Muscle layer of colon (tissue), 2 donors: ENCODE results near the gene TNS2.

Source experiments
- H3K27ac ChIP-seq: one replicate; pipeline ENCODE4 v1.7.0; 2013; ENCODE audit warnings: low read depth, mild to moderate bottlenecking, low read length, moderate library complexity
- H3K27me3 ChIP-seq, 2 donors: one replicate each; pipeline ENCODE4 v1.7.0; 2013; ENCODE audit warnings: low read length in 2 of 2, mild to moderate bottlenecking in 2 of 2; ENCODE audit not compliant: insufficient read depth in 2 of 2, control insufficient read depth in 1 of 2
- H3K36me3 ChIP-seq: one replicate; pipeline ENCODE4 v1.7.0; 2013; ENCODE audit warnings: mild to moderate bottlenecking, low read length; ENCODE audit not compliant: insufficient read depth
- H3K4me1 ChIP-seq: one replicate; pipeline ENCODE4 v1.7.0; 2013; ENCODE audit warnings: mild to moderate bottlenecking, low read length; ENCODE audit not compliant: insufficient read depth
- H3K4me3 ChIP-seq, 2 donors: one replicate each; pipeline ENCODE4 v1.7.0; 2013; ENCODE audit warnings: low read length in 2 of 2, low read depth in 1 of 2, mild to moderate bottlenecking in 1 of 2, moderate library complexity in 1 of 2
- H3K9ac ChIP-seq: one replicate; pipeline ENCODE4 v1.7.0; 2013; ENCODE audit warnings: low read length
- H3K9me3 ChIP-seq: one replicate; pipeline ENCODE4 v1.7.0; 2013; ENCODE audit warnings: mild to moderate bottlenecking, low read length
- donor health status: abdominal sarcoma.
- donor health status: Adenocarcinoma of cecum.

Gene TNS2

GRCh38 chr12:53067074-53067992, 17.5 kb downstream of the TNS2 start:
- H3K4me1 ChIP-seq: peaks cover 47% of the 10 kb centered on the region

GRCh38 chr12:53067993-53068770, 18.3 kb downstream of the TNS2 start:
- peaks cover 52% of the 10 kb centered on the region for H3K36me3 ChIP-seq
- no peak overlapping the region for H3K27ac ChIP-seq
- H3K9me3 ChIP-seq: no peaks in the 10 kb centered on the region
- no peaks in the 10 kb centered on the region for H3K27me3 ChIP-seq
- no peak overlapping the region for H3K4me3 ChIP-seq
- H3K9ac ChIP-seq: no peak overlapping the region
- H3K4me1 ChIP-seq: peaks cover 44% of the 10 kb centered on the region

More at GRCh38 chr12:53067074-53067992, 17.5 kb downstream of the TNS2 start:
- H3K27me3 ChIP-seq: no peaks in the 10 kb centered on the region
- no peak overlapping the region for H3K4me3 ChIP-seq
- no peak overlapping the region for H3K9ac ChIP-seq
- no peaks in the 10 kb centered on the region for H3K9me3 ChIP-seq
- H3K36me3 ChIP-seq: peaks cover 60% of the 10 kb centered on the region
- no peak overlapping the region for H3K27ac ChIP-seq

- H3K27me3 ChIP-seq: no peaks in the 10 kb centered on the region
- no peak overlapping the region for H3K9ac ChIP-seq
- peaks cover 55% of the 10 kb centered on the region for H3K36me3 ChIP-seq
- peaks cover 40% of the 10 kb centered on the region for H3K4me1 ChIP-seq
- no peak overlapping the region for H3K4me3 ChIP-seq
- peak overlapping the region; percentile 43 for H3K27ac ChIP-seq
- H3K9me3 ChIP-seq: no peaks in the 10 kb centered on the region
These were observed 19.1 kb downstream of the TNS2 start for GRCh38 chr12:53068811-53069585.

GRCh38 chr12:53069621-53070410, 20.0 kb downstream of the TNS2 start:
- Histone ChIP-seq H3K9me3 (no peaks in the 10 kb centered on the region), H3K36me3 (peaks cover 57% of the 10 kb centered on the region)

GRCh38 chr12:53070877-53071492, 21.1 kb downstream of the TNS2 start:
- Histone ChIP-seq H3K27me3 (no peaks in the 10 kb centered on the region), H3K36me3 (peaks cover 58% of the 10 kb centered on the region), H3K9me3 (no peaks in the 10 kb centered on the region), H3K9ac (no peak overlapping the region), H3K4me1 (peaks cover 47% of the 10 kb centered on the region), H3K4me3 (no peak overlapping the region), H3K27ac (peak overlapping the region; percentile 30)

More at GRCh38 chr12:53069621-53070410, 20.0 kb downstream of the TNS2 start:
- Histone ChIP-seq H3K4me3 (no peak overlapping the region), H3K4me1 (peaks cover 47% of the 10 kb centered on the region), H3K9ac (no peak overlapping the region), H3K27me3 (no peaks in the 10 kb centered on the region), H3K27ac (no peak overlapping the region)

- H3K9me3 ChIP-seq: no peaks in the 10 kb centered on the region
- H3K9ac ChIP-seq: no peak overlapping the region
- no peak overlapping the region for H3K4me3 ChIP-seq
- H3K27ac ChIP-seq: peak overlapping the region; percentile 57
- H3K4me1 ChIP-seq: peaks cover 41% of the 10 kb centered on the region
- H3K36me3 ChIP-seq: peaks cover 61% of the 10 kb centered on the region
- no peaks in the 10 kb centered on the region for H3K27me3 ChIP-seq
These were observed 22.0 kb downstream of the TNS2 start for GRCh38 chr12:53071591-53072551.

DNA sequence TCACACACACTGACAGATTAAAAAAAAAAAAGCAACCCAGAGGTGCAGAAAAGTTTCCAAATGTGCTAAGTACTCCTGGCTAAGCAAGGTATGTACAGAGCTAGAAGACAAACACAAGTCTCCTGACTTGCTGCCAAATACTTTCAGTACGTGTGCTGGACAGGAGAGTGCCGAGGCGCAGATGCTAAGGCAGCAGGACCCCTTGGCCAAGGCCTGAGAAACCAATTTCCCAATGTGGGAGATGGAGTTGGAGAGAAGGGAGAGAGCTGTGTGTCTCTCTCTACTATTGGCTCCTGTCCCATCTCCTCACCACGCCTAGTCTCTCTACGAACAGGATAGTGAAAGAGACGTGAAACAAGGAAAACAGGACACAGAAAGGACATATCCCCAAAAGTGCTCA, 24.0 kb downstream of the TNS2 start:
- no peak overlapping the region for H3K27ac ChIP-seq
- H3K36me3 ChIP-seq: peaks cover 53% of the 10 kb centered on the region
- H3K4me1 ChIP-seq: peaks cover 49% of the 10 kb centered on the region
- H3K9ac ChIP-seq: no peak overlapping the region
- no peak overlapping the region for H3K4me3 ChIP-seq
- no peaks in the 10 kb centered on the region for H3K9me3 ChIP-seq
- H3K27me3 ChIP-seq: no peaks in the 10 kb centered on the region

DNA sequence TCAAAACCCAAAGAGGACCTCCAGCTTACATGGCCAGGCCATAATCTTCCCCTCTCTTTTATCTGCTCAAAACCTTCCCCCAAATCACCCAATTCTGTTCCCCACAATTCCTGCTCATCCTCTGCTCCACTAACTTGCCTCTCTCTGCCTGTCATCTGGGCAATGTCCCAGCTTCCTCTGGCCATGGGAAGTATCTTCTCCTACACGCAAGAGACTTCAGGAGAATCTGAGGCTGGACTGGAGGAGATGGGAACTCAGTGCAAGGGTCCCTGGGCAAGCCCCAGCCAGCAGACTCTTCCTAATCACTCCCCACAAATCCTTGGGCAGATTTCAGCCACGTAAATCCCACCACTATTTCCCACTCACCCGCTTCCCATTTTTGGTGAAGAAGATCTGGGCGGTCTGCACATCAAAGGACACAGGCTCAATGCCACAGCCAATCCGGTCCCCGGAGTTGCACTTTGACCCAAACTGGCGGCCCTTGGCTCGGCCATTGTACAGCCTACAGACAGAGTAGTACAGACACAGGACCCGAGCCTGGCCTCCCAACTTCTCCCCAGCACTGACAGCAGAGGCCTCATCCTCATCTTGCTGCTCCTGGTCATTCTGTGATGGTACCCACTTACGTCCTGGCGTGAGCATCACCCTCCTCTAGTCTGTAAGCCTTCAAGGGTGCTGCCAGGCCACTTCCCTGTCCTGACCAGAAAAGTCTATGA, 24.6 kb downstream of the TNS2 start:
- Histone ChIP-seq H3K27me3 (no peaks in the 10 kb centered on the region), H3K36me3 (peaks cover 47% of the 10 kb centered on the region), H3K9ac (no peak overlapping the region), H3K4me3 (no peak overlapping the region), H3K27ac (peak overlapping the region; percentile 16), H3K4me1 (peaks cover 49% of the 10 kb centered on the region), H3K9me3 (no peaks in the 10 kb centered on the region)

- Histone ChIP-seq H3K27me3 (no peaks in the 10 kb centered on the region), H3K36me3 (peaks cover 47% of the 10 kb centered on the region), H3K4me1 (peaks cover 48% of the 10 kb centered on the region), H3K9me3 (no peaks in the 10 kb centered on the region), H3K9ac (no peak overlapping the region), H3K27ac (peak overlapping the region; percentile 12), H3K4me3 (no peak overlapping the region)
These were observed 25.1 kb downstream of the TNS2 start for GRCh38 chr12:53074999-53075370.
